ENCODE results near the gene HNRNPH2.

GRCh38 chrX:101391831-101392230, 16.2 kb upstream of the HNRNPH2 start:
- TF ChIP-seq POLR2A (IDR thresholded peaks at IDR 0.05; ENCODE audit: low read depth, low read length): no peak
- TF ChIP-seq POLR2AphosphoS5 (IDR thresholded peaks at IDR 0.05; ENCODE audit: low read depth, low read length): no peak

Measured in GM12892 (cell line).